Memory B cell (primary cell): ENCODE measurements around the gene DSCAM.

ENCODE experiments used
- ATAC-seq: fragments of 150-1000 bp; cut with Tn5 transposase; 2 replicates; pipeline ENCODE4 v1.10.0; 2021; ENCODE audit warnings: low read depth, mild to moderate bottlenecking, moderate library complexity
- DNase-seq, 2 donors: peaks; one replicate each; pipeline ENCODE4 v3.0.0; 2022; ENCODE audit warnings: low spot score in 2 of 2
- H3K27ac Mint-ChIP-seq: one replicate; pipeline ENCODE4 v1.8.0; 2022; ENCODE audit warnings: mild to moderate bottlenecking, moderate library complexity, mixed read lengths
- H3K27me3 Mint-ChIP-seq: one replicate; pipeline ENCODE4 v1.8.0; 2022; ENCODE audit warnings: mixed read lengths
- H3K36me3 Mint-ChIP-seq: one replicate; pipeline ENCODE4 v1.8.0; 2022; ENCODE audit warnings: mild to moderate bottlenecking, mixed read lengths
- H3K4me1 Mint-ChIP-seq: one replicate; pipeline ENCODE4 v1.8.0; 2022; ENCODE audit warnings: mixed read lengths
- H3K4me3 Mint-ChIP-seq: one replicate; pipeline ENCODE4 v1.8.0; 2022; ENCODE audit warnings: mild to moderate bottlenecking, moderate library complexity, mixed read lengths
- H3K9me3 Mint-ChIP-seq: one replicate; pipeline ENCODE4 v1.8.0; 2022; ENCODE audit warnings: mixed read lengths

Gene DSCAM

DNA sequence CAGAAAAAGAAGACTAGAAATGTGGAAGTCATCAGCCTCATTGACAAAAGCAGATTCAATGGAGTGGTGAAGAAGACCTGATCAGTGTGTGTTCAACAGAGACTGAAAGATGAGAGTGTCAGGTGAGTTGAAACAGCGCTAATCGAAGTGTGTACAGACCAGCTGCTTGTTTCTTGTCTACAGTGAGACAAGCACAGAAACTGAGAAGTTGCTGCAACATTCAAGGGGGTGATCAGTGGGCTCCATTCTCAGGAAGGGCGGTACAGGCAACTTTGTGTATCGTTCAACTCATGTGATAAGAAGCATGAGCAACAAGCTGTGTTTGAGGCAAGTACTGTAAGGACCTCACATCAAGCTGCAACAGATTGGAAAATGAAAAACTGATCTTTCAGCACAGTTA, 19.4 kb downstream of the DSCAM start:
- Mint-ChIP-seq H3K4me1 (no peaks in the 10 kb centered on the region), H3K27me3 (peaks cover 3% of the 10 kb centered on the region), H3K36me3 (no peaks in the 10 kb centered on the region), H3K4me3 (no peak overlapping the region), H3K27ac (no peak overlapping the region), H3K9me3 (no peaks in the 10 kb centered on the region)
- ATAC-seq (no peak), DNase-seq (no peak)

DNA sequence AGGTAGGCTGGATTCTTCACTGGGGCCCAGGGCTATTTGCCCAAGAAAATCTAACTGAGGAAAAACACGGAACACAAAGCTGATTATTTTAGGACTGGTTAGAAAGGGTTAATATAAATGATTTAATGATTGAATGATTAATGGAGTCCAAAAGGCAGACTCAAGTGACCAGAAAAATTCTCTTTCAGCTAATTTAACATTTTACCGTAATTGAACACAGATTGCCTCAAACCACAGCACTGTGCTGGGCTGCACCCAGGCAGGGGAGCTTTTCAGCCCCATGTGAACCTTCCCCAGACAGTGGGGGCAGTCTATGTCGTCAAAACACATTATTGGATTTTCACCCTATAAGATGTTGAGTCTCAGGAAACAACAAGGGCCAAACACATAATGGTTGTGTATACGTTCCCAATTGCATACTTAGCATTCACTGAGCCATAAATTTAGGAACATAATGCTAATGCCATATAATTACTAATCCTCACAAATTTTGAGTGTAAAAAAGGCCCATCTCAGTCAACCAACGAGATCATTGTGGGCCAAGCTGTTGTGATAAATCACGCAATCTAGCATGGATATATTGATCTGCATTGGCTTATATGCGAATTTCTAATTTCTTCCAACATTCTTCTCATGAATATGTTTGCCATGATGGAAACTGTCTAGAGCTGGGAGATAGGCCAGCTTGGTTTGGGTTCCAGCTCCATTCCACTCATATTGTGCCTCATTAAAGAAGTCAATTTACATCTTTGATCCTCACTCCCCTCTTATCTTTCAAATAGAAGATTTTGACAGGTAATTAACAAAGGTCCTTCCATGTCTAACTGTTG, 27.7 kb downstream of the DSCAM start:
- DNase-seq, result no peak
- H3K36me3 Mint-ChIP-seq, result no peaks in the 10 kb centered on the region
- H3K27ac Mint-ChIP-seq, result no peak overlapping the region
- no peak for ATAC-seq
- H3K4me1 Mint-ChIP-seq, result no peaks in the 10 kb centered on the region
- H3K27me3 Mint-ChIP-seq, result no peaks in the 10 kb centered on the region
- H3K4me3 Mint-ChIP-seq, result no peak overlapping the region
- H3K9me3 Mint-ChIP-seq, result peaks cover 6% of the 10 kb centered on the region

DNA sequence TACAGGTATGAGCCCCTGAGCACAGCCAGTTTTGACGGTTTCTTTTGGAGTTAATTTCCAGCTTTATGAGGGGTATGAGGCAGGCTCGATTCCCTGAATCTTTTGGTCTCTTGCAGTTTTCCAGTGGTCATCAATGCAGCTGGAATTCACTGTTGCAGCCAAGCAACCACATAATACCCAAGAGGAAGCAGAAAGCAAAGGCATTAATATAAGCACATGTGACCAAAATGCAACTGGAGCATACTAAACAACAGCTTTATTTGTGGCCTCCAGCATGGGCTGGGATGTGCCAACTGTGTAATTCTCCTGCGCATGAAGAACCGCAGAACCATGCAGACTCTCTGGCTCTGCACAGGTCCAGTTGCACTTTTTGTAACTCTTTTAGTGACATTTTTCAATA, 33.0 kb downstream of the DSCAM start:
- no peaks in the 10 kb centered on the region for H3K36me3 Mint-ChIP-seq
- H3K4me1 Mint-ChIP-seq, result no peaks in the 10 kb centered on the region
- H3K27me3 Mint-ChIP-seq, result no peaks in the 10 kb centered on the region
- H3K4me3 Mint-ChIP-seq, result no peak overlapping the region
- DNase-seq, result no peak
- ATAC-seq, result no peak
- H3K9me3 Mint-ChIP-seq, result peaks cover 2% of the 10 kb centered on the region
- no peak overlapping the region for H3K27ac Mint-ChIP-seq

GRCh38 chr21:40809673-40810197, 37.2 kb downstream of the DSCAM start:
- Mint-ChIP-seq H3K27me3 (no peaks in the 10 kb centered on the region), H3K4me1 (no peaks in the 10 kb centered on the region), H3K27ac (no peak overlapping the region), H3K4me3 (no peak overlapping the region), H3K36me3 (no peaks in the 10 kb centered on the region), H3K9me3 (peaks cover 2% of the 10 kb centered on the region)
- DNase-seq (no peak), ATAC-seq (no peak)

- no peak overlapping the region for H3K4me3 Mint-ChIP-seq
- DNase-seq, result no peak
- H3K27ac Mint-ChIP-seq, result no peak overlapping the region
- H3K27me3 Mint-ChIP-seq, result peaks cover 2% of the 10 kb centered on the region
- no peak for ATAC-seq
- no peaks in the 10 kb centered on the region for H3K4me1 Mint-ChIP-seq
- no peaks in the 10 kb centered on the region for H3K36me3 Mint-ChIP-seq
- peaks cover 7% of the 10 kb centered on the region for H3K9me3 Mint-ChIP-seq
Observed at GRCh38 chr21:40803101-40803500, 43.9 kb downstream of the DSCAM start.

GRCh38 chr21:40800126-40800525, 46.8 kb downstream of the DSCAM start:
- no peak for DNase-seq
- H3K36me3 Mint-ChIP-seq, result no peaks in the 10 kb centered on the region
- peaks cover 2% of the 10 kb centered on the region for H3K27me3 Mint-ChIP-seq
- peaks cover 10% of the 10 kb centered on the region for H3K9me3 Mint-ChIP-seq
- ATAC-seq, result no peak
- no peak overlapping the region for H3K4me3 Mint-ChIP-seq
- H3K27ac Mint-ChIP-seq, result no peak overlapping the region
- no peaks in the 10 kb centered on the region for H3K4me1 Mint-ChIP-seq

DNA sequence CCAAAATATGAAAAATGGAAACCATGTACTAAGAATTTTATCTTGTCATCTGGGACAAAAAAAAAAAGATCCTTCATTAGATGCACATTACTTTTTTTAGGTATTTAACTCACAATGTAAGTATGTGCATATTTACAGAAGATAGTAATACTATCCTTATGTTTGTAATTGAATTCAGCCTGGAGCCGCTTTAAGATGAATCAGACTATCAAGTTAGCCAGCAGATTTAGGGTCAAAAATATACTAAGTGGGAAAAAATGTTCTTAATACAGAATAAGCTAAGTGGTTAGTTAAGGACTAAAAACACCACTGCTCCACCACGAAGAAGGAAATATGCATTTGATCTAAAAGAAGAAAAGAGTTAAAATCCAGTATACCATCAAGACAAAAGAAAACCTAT, 49.1 kb downstream of the DSCAM start:
- no peaks in the 10 kb centered on the region for H3K36me3 Mint-ChIP-seq
- H3K4me1 Mint-ChIP-seq, result no peaks in the 10 kb centered on the region
- peaks cover 8% of the 10 kb centered on the region for H3K9me3 Mint-ChIP-seq
- H3K27me3 Mint-ChIP-seq, result peaks cover 2% of the 10 kb centered on the region
- no peak for ATAC-seq
- H3K4me3 Mint-ChIP-seq, result no peak overlapping the region
- H3K27ac Mint-ChIP-seq, result no peak overlapping the region
- no peak for DNase-seq

- peaks cover 8% of the 10 kb centered on the region for H3K9me3 Mint-ChIP-seq
- no peaks in the 10 kb centered on the region for H3K36me3 Mint-ChIP-seq
- H3K4me1 Mint-ChIP-seq, result no peaks in the 10 kb centered on the region
- ATAC-seq, result no peak
- DNase-seq, result no peak
- H3K27ac Mint-ChIP-seq, result no peak overlapping the region
- H3K4me3 Mint-ChIP-seq, result no peak overlapping the region
- H3K27me3 Mint-ChIP-seq, result peaks cover 2% of the 10 kb centered on the region
Observed at GRCh38 chr21:40797410-40797809, 49.5 kb downstream of the DSCAM start.

DNA sequence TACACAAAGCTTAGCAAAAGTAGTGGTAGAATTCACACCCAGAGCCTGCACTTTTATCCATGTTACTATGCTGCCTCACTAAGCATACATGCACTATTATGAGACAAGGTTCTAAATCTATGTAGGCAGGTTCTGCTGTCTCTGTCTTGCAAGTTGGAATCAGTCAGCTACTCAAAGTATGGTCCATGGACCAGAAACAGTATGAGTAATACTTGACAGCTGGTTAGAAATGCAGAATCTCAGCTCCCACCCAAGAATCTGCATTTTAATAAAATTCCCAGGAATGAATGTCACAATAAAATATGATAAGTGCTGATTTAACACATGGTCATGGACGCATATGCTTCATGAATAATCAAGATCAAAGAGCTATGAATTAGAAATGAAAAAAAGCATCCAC, 50.5 kb downstream of the DSCAM start:
- Mint-ChIP-seq H3K4me1 (no peaks in the 10 kb centered on the region), H3K9me3 (peaks cover 8% of the 10 kb centered on the region), H3K27me3 (peaks cover 2% of the 10 kb centered on the region), H3K27ac (no peak overlapping the region), H3K4me3 (no peak overlapping the region), H3K36me3 (no peaks in the 10 kb centered on the region)
- DNase-seq (no peak), ATAC-seq (no peak)

GRCh38 chr21:40795313-40795712, 51.6 kb downstream of the DSCAM start:
- H3K4me3 Mint-ChIP-seq, result no peak overlapping the region
- H3K27ac Mint-ChIP-seq, result no peak overlapping the region

GRCh38 chr21:40792691-40793456, 54.1 kb downstream of the DSCAM start:
- no peak for ATAC-seq
- Mint-ChIP-seq H3K4me3 (no peak overlapping the region), H3K4me1 (no peaks in the 10 kb centered on the region), H3K27me3 (peaks cover 2% of the 10 kb centered on the region), H3K9me3 (peaks cover 3% of the 10 kb centered on the region), H3K27ac (no peak overlapping the region), H3K36me3 (no peaks in the 10 kb centered on the region)
- no peak for DNase-seq

More at GRCh38 chr21:40795313-40795712, 51.6 kb downstream of the DSCAM start:
- Mint-ChIP-seq H3K9me3 (peaks cover 7% of the 10 kb centered on the region), H3K4me1 (no peaks in the 10 kb centered on the region), H3K27me3 (peaks cover 2% of the 10 kb centered on the region), H3K36me3 (no peaks in the 10 kb centered on the region)
- ATAC-seq (no peak), DNase-seq (no peak)

DNA sequence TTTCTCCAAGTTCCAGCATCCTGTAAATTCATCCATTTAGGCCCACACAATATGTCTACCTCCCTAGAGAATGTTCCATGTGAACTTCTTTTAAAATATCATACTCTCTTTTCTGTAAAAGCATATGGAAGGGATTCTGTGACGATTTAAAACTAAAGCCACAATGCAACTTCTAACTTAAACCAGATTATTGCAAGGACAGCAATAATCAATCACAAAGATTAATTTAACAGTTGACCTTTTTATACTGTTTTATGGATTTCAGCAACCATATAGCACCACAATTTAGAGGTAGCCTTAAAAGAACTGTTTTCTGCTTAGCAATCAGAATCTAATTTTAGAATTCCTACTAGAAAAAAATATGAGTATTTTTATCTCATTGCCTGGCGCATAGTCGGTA, 58.3 kb downstream of the DSCAM start:
- DNase-seq, result no peak
- Mint-ChIP-seq H3K4me3 (no peak overlapping the region), H3K27ac (no peak overlapping the region)

DNA sequence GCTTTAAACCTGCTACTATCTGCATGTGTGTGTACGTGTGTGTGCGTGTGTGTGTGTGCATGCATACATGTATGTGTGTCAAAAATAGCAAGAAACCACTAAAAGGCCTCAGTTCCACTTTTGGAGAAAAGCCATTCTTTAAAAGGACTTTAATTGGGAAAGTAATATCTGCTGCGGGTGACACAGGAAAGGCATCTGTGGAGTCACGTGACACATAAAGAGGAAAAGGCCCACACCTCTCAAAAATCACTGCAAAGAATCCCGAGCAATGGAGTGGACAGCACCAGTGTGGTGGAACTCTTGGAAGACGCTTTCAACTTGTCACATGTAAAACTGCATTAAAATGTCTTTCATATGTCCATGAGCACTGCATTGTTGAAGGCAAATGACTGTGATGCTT, 63.6 kb downstream of the DSCAM start:
- Mint-ChIP-seq H3K27me3 (no peaks in the 10 kb centered on the region), H3K27ac (no peak overlapping the region), H3K4me1 (no peaks in the 10 kb centered on the region), H3K4me3 (no peak overlapping the region), H3K36me3 (no peaks in the 10 kb centered on the region), H3K9me3 (peaks cover 2% of the 10 kb centered on the region)
- ATAC-seq, result no peak
- DNase-seq, result no peak

More for the DNA sequence above, 58.3 kb downstream of the DSCAM start:
- H3K4me1 Mint-ChIP-seq, result no peaks in the 10 kb centered on the region
- peaks cover 2% of the 10 kb centered on the region for H3K9me3 Mint-ChIP-seq
- no peaks in the 10 kb centered on the region for H3K36me3 Mint-ChIP-seq
- no peaks in the 10 kb centered on the region for H3K27me3 Mint-ChIP-seq
- no peak for ATAC-seq

DNA sequence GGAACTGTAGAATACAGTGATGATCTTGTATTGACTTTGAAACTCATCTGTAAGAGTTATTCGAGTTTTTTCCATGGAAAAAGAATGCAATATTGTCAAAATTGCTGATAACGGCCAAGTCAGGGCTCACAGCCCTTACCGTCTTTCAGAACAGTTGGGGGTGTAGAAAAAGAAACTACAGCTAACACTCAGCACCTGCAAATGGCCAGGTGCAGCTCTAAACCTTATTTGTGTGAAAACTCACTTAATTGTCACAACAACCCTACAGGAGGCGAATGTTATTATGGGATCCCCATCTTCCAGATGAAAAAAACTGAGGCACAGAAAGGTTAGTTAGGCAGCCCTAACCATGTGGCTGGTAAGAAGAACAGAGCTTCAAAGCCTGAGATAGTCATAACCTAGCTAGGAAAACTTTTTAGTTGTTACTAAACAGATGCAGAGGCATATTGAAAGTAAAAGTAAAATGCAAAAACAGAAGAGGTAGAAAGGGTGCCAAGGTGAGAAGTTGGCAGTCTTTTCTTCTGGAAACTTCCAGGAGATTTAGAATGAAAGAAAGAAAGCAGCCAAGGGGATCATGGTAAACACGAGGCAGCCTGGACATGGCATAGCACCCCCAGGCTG, 76.4 kb downstream of the DSCAM start:
- ATAC-seq, result no peak
- no peak overlapping the region for H3K4me3 Mint-ChIP-seq

More for the DNA sequence above, 76.4 kb downstream of the DSCAM start:
- H3K27ac Mint-ChIP-seq, result no peak overlapping the region
- no peaks in the 10 kb centered on the region for H3K36me3 Mint-ChIP-seq
- peaks cover 3% of the 10 kb centered on the region for H3K4me1 Mint-ChIP-seq
- no peak for DNase-seq
- no peaks in the 10 kb centered on the region for H3K9me3 Mint-ChIP-seq
- peaks cover 1% of the 10 kb centered on the region for H3K27me3 Mint-ChIP-seq
